Left kidney (tissue), 2 donors: Measurements from ENCODE around the gene TXNL4A. TPM values are rescaled to one million over a fixed set of nuclear protein-coding genes. Genes with fewer than 3 reads are reported as not detected.
A peak's percentile ranks its signal among the peaks of the same experiment; 100 is the strongest.

ENCODE experiments used
- DNase-seq: peaks from one replicate; pipeline ENCODE4 v3.0.0-alpha.2; 2013
- polyA plus RNA-seq: library from polyadenylated mRNA; unstranded; fragments of 120-200 nt; gene quantifications from one replicate; pipeline ENCODE4 v1.2.1, GENCODE V29; 2013; ENCODE audit not compliant: insufficient read length

Gene TXNL4A
- polyA plus RNA-seq, 1 donor = 77.2 TPM

GRCh38 chr18:79938196-79938595 is 50.2 kb downstream of the TXNL4A start:
- no peak for DNase-seq

GRCh38 chr18:79937103-79937860 is 51.1 kb downstream of the TXNL4A start:
- no peak for DNase-seq

- DNase-seq = no peak
These were observed 51.7 kb downstream of the TXNL4A start for GRCh38 chr18:79936641-79937040.

- DNase-seq = no peak
These were observed 52.4 kb downstream of the TXNL4A start for GRCh38 chr18:79935925-79936324.

- DNase-seq = no peak
These were observed 52.9 kb downstream of the TXNL4A start for GRCh38 chr18:79935499-79935898.

GRCh38 chr18:79935098-79935480 is 53.3 kb downstream of the TXNL4A start:
- DNase-seq = no peak

GRCh38 chr18:79934311-79935097 is 53.9 kb downstream of the TXNL4A start:
- no peak for DNase-seq

GRCh38 chr18:79933765-79934164 is 54.6 kb downstream of the TXNL4A start:
- DNase-seq = no peak

GRCh38 chr18:79932907-79933306 is 55.5 kb downstream of the TXNL4A start:
- DNase-seq = no peak

- no peak for DNase-seq
These were observed 56.9 kb downstream of the TXNL4A start for GRCh38 chr18:79931475-79931874.

- DNase-seq = no peak
These were observed 58.2 kb downstream of the TXNL4A start for GRCh38 chr18:79930020-79930642.

- DNase-seq = no peak
These were observed 59.8 kb downstream of the TXNL4A start for GRCh38 chr18:79928563-79928960.

GRCh38 chr18:79927607-79928562 is 60.5 kb downstream of the TXNL4A start:
- DNase-seq = no peak

- DNase-seq = no peak
These were observed 61.4 kb downstream of the TXNL4A start for GRCh38 chr18:79926715-79927606.

GRCh38 chr18:79926306-79926705 is 62.1 kb downstream of the TXNL4A start:
- no peak for DNase-seq

GRCh38 chr18:79924814-79925731 is 63.3 kb downstream of the TXNL4A start:
- DNase-seq = peak; percentile 35

- no peak for DNase-seq
These were observed 64.3 kb downstream of the TXNL4A start for GRCh38 chr18:79923896-79924585.

- DNase-seq = no peak
These were observed 65.4 kb downstream of the TXNL4A start for GRCh38 chr18:79922971-79923411.
